Activated naive CD4-positive, alpha-beta T cell treated with anti-CD3 and anti-CD28 coated beads, Interleukin-2, amount 50 U/mL, for 72 hours (primary cell): ENCODE measurements around the gene COL4A1. TPM values are rescaled to one million over a fixed set of nuclear protein-coding genes. Genes with fewer than 3 reads are reported as not detected.
A peak's percentile ranks its signal among the peaks of the same experiment; 100 is the strongest.

Experiments used
- ATAC-seq, 2 donors: fragments of 150-1000 bp; cut with Tn5 transposase; 2 replicates each; pipeline ENCODE4 v1.10.0; 2021; ENCODE audit warnings: mild to moderate bottlenecking in 2 of 2, moderate library complexity in 2 of 2
- DNase-seq, 2 donors: peaks; one replicate each; pipeline ENCODE4 v3.0.0; 2021 to 2022; ENCODE audit warnings: low spot score in 2 of 2
- H3K27ac Mint-ChIP-seq, 2 donors: one replicate each; pipeline ENCODE4 v1.8.0; 2022; ENCODE audit warnings: mild to moderate bottlenecking in 2 of 2, mixed read lengths in 2 of 2
- H3K36me3 Mint-ChIP-seq, 2 donors: one replicate each; pipeline ENCODE4 v1.8.0; 2022; ENCODE audit warnings: mixed read lengths in 2 of 2
- H3K9me3 Mint-ChIP-seq, 2 donors: one replicate each; pipeline ENCODE4 v1.8.0; 2022; ENCODE audit warnings: mixed read lengths in 2 of 2
- total RNA-seq, 2 donors: library from RNA; stranded (reverse); gene quantifications; one replicate each; pipeline ENCODE4 v1.2.3, GENCODE V29; 2022

The COL4A1 gene
- total RNA-seq, 2 donors from 2014 or later, result 0.14 TPM; not detected in 1

DNA sequence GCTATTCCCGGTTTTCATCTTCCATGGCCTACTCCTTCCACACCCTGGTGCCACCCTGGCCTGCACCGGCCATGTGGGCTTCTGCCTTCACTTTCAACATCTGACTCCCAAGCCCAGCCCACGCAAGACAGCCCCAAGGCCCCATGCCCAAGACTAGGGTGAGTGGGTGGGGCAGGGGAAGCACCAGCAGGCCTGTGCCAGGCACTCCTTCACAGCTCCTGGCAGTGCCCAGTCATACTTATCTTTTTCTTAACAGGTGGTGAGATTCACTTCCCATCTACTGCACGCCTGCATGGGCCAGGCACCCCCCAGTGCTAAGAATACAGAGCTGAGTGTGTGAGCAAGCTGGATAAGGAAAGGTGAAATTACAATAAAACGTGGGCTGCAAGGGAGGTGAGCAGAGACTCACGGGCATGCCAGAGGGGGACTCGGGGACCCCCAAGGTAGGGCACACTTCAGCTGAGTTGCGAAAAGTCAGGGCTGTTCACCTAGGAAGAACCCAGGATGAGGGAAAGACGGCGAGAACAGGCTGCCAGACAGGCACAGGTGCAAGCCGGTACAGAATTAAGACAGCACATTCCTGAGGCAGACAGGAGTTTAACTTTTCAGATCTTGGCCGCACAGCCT lies 55.7 kb downstream of the COL4A1 start:
- Mint-ChIP-seq H3K36me3 (no peaks in the 10 kb centered on the region), H3K27ac (no peak overlapping the region), H3K9me3 (peaks cover 0 to 8% of the 10 kb centered on the region in 2 donors)
- ATAC-seq (peak in 1 of 2 donors; percentile 41), DNase-seq (no peak)

DNA sequence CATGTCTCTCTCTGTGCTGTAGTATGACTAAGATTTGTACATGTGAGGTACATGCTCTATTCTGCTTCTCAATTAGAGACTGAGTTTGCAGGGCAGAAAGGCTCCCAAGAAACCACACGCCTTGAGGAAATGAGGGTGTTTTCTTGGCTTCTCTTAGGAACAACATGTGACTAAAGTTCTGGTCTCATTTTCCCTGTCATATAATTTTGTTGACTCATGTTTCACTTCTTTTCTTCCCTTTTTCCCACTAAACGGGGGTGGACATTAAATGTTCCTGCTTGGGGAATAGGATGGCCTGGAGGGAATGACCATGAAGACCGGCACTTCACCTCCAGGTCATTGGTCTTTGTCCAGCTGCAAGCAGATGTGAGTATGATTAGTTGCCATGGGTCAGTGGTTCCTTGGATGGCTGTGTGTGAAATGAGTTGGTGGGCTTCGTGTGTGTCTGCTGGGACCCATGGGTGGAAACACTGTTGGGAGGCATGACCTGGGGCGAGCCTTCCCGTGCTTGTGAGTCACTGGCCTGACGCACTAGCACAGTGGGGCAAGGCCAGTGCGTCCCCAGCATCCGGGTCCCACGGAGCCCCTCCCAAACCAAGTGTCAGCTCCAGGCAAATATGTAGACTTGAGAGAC lies 56.6 kb downstream of the COL4A1 start:
- ATAC-seq (no peak), DNase-seq (no peak)
- H3K36me3 Mint-ChIP-seq, result no peaks in the 10 kb centered on the region
- H3K9me3 Mint-ChIP-seq, result peaks cover 0 to 8% of the 10 kb centered on the region in 2 donors
- no peak overlapping the region for H3K27ac Mint-ChIP-seq

DNA sequence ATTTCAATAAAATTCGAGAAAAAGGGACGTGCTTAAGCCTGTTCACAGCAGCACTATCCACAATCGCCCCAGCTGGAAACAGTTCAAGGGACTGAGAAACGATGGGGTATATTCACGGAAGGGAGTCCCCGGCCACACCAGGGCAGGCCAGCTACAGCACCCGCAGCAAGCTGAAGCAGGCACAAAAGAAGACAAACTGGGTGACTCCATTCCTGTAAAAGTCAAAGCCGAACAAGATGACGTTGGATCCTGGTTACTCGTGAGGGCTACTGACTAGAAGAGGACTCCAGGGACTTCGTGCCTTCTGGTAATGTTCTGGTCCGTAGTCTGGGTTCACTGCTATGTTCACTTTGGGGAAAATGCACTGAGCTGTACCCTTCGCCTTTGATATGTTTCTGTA lies 57.6 kb downstream of the COL4A1 start:
- Mint-ChIP-seq H3K36me3 (no peaks in the 10 kb centered on the region), H3K27ac (no peak overlapping the region), H3K9me3 (no peaks in the 10 kb centered on the region)
- no peak for DNase-seq
- no peak for ATAC-seq

DNA sequence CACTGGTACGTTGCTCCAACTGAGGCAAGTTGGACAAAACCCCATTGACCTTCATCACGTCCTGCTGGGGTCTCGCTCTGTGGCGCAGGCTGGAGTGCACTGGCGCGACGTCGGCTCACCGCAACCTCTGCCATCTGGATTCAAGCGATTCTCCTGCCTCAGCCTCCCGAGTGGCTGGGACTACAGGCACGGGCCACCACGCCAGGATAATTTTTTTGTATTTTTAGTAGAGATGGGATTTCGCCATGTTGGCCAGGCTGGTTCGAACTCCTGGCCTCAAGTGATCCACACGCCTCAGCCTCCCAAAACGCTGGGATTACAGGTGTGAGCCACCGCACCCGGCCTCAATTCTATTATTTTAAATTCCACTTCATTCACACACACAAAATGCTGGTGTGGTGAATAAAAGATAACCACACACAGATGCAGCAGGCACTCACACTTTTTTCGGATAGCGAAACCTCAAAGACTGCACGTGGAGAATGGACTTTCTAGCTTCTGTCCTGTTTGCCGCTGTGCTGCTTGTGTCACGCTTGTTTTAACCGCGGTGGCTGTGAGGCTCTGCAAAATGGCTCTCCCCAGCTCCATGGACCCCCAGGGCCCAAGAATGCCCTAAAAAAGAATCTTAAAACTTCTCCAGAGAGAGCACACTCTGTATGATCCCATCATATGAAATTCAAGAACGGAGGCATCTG lies 58.4 kb downstream of the COL4A1 start:
- ATAC-seq, result no peak
- no peak for DNase-seq

DNA sequence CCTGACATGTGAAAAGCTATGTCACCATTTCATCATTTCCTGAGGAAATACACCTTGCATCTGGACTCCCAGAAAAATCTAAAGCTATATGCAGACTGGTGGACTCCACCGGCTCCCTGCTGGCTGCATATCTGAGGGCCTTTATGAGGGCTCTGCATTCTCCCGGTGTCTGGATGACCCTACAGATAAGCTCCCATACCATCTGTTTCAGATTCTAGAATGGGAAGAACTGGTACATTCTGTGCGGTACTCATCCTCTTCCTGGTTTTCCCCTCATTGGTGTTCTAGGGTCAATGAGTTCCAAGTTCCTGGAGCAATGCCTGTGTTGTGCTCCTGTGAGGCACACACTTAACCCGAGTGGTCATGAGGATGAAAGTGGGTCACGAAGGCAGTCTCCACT lies 60.4 kb downstream of the COL4A1 start:
- H3K9me3 Mint-ChIP-seq, result no peaks in the 10 kb centered on the region
- no peaks in the 10 kb centered on the region for H3K36me3 Mint-ChIP-seq
- DNase-seq (no peak), ATAC-seq (no peak)
- H3K27ac Mint-ChIP-seq, result no peak overlapping the region

More for the DNA sequence above, 58.4 kb downstream of the COL4A1 start:
- Mint-ChIP-seq H3K36me3 (no peaks in the 10 kb centered on the region), H3K9me3 (no peaks in the 10 kb centered on the region), H3K27ac (no peak overlapping the region)

DNA sequence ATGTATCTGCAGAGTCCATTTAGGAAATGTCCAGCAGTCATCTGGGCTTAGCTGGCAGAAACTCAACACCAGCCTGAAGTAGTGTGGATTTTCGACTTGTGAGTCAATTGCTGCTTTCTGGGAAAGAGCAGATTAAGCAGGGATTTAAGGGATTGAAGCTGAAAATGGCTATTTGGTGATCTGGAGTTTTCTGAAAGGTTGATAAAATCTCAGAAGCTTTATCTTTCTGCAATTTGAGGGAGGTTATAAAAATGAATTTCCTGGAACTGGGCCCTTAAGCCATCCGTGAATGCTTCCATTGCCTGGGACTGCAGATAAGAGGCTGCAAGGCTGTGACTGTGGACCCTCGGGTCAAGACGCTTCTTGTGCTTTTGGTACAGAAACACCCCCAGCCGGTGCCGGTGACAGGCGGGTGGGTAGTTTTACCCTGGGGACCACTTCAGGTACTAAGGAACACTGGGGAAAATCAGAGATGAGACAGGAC lies 61.5 kb downstream of the COL4A1 start:
- no peaks in the 10 kb centered on the region for H3K9me3 Mint-ChIP-seq

DNA sequence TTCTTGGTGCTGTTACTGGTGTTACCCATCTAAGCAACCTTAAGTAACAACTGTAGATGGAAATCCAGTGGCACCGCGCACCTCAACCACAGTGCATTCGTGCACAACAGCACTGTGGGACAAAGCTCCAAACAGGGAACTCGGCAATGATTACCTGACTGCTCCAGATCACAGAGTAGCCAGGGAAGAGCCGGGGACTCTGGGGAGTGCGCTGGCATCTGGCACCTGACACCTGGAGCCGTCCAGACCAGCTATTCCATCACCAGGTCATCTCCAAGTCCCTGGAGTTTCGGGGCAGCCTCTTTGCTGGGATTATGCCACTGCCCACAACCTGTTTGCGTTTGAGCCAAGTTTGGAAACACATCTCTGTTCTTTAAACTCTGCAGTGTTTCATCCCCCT lies 62.0 kb downstream of the COL4A1 start:
- H3K9me3 Mint-ChIP-seq, result no peaks in the 10 kb centered on the region

More for the DNA sequence above, 61.5 kb downstream of the COL4A1 start:
- DNase-seq, result no peak
- no peaks in the 10 kb centered on the region for H3K36me3 Mint-ChIP-seq
- ATAC-seq, result no peak
- H3K27ac Mint-ChIP-seq, result no peak overlapping the region

DNA sequence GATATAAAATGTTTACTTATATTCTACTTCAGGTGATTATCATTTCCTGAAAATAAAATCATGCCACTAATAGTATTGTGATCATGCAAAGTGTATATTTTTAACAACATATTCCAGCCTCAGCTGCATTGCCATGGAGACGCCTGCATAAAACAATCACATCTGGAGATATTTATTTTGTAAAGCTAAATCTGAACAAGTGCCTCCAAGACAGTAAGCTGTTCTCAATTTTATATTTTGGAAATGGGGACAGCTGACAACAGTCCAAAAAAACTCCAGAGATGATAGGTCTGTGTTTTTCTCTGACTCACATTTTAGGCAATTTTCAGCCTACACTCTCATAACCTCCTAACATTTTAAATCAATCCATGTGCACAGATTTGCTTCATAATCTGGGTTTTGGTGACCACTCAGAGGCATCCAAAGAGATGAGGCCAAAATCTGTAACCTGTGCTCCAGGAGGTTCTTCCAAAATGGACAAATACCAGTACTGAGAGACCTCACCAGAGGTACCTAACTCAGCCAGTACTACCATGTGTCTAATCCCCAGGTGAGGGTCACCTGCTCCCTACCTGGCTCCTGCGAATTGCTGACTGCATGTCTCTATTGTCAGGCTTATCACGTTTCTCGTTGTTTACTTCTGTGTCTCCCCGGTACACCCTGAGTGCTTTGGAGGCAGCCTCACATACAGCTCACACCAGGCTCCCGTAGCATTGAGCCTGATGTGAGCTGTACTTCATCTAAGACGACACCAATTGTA lies 62.7 kb downstream of the COL4A1 start:
- no peak for ATAC-seq
- DNase-seq, result no peak
- Mint-ChIP-seq H3K9me3 (no peaks in the 10 kb centered on the region), H3K27ac (no peak overlapping the region), H3K36me3 (no peaks in the 10 kb centered on the region)

More for the DNA sequence above, 62.0 kb downstream of the COL4A1 start:
- DNase-seq, result no peak
- H3K36me3 Mint-ChIP-seq, result no peaks in the 10 kb centered on the region
- no peak for ATAC-seq
- H3K27ac Mint-ChIP-seq, result no peak overlapping the region

DNA sequence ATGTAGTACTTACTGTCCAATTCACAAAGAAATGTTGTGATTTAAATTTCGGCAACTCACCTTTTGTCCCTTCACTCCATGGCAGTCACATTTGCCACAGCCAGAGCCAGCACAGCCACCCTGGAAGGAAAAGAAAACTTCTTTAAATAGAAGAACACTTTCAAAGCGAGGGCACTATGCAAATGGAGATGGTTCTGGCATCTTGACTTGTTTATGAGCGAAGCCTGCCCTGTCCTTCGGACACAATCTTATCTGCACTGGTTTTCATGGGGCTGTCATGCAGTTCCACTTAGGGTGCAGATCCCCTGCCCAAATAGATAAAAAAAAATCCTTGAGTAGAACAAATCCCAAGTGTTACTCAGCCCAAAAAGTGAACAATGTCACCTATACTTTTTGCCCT lies 64.3 kb downstream of the COL4A1 start:
- Mint-ChIP-seq H3K9me3 (no peaks in the 10 kb centered on the region), H3K36me3 (no peaks in the 10 kb centered on the region), H3K27ac (no peak overlapping the region)
- ATAC-seq, result no peak
- DNase-seq, result no peak

DNA sequence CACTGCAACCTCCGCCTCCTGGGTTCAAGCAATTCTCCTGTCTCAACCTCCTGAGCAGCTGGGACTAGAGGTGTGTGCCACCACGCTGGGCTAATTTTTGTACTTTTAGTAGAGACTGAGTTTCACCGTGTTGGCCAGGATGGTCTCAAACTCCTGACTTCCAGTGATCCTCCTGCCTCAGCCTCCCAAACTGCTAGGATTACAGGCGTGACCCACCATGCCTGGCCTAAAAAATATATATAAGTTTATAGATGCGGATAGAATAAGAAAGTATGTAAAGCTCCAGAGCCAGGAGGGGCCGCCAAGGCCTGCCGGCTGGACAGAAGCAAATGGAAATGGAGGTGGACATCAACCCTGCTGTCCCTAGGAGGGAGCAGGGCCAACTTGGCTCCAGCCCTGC lies 66.0 kb downstream of the COL4A1 start:
- DNase-seq, result no peak
- ATAC-seq, result no peak
- Mint-ChIP-seq H3K27ac (no peak overlapping the region), H3K9me3 (no peaks in the 10 kb centered on the region), H3K36me3 (no peaks in the 10 kb centered on the region)

DNA sequence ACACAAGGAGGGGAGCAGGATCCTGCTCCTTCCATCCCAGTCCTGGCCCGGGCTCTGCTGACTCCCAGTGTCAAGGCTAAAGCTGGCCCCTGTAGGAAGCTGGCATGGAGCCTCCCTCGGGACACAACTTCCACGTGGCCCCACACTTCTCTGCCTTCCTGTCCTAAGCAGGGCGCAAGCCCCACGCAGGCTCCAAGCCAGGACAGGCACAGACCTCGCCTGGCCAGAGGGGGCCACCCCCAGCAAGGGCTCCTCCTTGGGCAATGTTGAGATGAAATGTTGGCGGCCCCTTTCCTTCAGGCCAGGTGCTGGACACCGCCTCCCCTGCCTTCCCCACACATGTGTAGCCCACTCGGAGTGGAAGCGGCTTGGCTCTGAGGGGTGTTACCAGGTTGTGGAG lies 66.6 kb downstream of the COL4A1 start:
- Mint-ChIP-seq H3K27ac (no peak overlapping the region), H3K36me3 (no peaks in the 10 kb centered on the region), H3K9me3 (no peaks in the 10 kb centered on the region)
- ATAC-seq, result no peak
- no peak for DNase-seq

DNA sequence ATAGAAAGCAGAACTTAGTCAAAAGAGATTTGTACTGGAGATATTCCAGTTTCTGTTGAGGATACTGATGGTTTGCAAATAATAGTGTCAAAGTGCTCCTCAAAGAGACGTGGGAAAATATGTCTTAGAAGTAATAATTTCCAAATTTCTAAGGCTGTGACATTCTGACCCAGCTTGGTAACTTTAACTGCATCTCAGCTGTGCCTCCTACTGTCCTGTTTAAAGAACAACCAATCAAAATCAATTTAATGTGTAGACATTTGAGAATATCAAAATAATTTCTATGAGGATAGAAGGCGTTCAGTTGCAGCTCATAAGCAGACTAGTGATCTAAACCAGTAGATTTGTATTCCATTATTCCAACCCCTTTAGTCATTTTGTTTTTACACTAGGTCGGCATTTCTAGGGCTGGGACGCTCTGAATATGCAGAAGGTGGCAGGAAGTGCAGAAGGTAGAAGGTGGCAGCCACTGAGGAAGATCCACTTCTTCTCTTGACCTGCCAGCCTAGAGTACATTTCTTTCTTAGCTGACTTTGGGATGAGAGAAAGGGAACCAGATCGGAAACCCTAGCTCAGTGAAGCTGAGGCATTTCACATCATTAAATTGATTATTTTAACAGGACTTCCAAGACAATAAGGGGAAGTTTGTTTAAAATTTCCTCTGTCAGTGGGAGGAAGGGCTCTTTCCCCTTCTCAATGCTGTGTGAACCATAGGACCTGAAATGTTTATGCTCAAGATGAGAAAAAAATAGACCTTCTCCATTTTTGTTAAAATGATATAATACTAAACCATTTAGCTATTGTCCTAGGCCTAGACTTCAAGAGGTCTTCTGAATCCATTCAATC lies 67.5 kb downstream of the COL4A1 start:
- DNase-seq, result no peak
- Mint-ChIP-seq H3K9me3 (no peaks in the 10 kb centered on the region), H3K27ac (no peak overlapping the region), H3K36me3 (no peaks in the 10 kb centered on the region)
- ATAC-seq, result no peak

DNA sequence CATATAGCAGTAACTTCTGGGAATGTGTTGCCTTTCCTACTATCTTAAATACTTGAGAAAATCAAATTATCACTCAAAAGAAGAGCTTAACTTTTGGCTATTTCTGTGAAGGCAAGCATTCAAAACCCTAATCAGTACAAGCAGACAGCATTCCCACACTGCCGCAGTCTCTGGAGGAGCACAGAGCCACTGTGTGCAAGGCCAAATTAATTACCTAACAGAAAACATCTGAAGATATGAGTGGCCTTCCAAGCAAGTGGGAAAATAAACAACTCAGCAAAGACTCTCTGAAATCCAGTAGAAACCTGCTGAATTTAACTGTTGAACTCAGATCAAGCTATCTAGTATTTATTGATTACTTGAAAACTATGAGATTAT lies 68.2 kb downstream of the COL4A1 start:
- Mint-ChIP-seq H3K9me3 (no peaks in the 10 kb centered on the region), H3K36me3 (no peaks in the 10 kb centered on the region), H3K27ac (no peak overlapping the region)
- DNase-seq, result no peak
- ATAC-seq, result no peak

DNA sequence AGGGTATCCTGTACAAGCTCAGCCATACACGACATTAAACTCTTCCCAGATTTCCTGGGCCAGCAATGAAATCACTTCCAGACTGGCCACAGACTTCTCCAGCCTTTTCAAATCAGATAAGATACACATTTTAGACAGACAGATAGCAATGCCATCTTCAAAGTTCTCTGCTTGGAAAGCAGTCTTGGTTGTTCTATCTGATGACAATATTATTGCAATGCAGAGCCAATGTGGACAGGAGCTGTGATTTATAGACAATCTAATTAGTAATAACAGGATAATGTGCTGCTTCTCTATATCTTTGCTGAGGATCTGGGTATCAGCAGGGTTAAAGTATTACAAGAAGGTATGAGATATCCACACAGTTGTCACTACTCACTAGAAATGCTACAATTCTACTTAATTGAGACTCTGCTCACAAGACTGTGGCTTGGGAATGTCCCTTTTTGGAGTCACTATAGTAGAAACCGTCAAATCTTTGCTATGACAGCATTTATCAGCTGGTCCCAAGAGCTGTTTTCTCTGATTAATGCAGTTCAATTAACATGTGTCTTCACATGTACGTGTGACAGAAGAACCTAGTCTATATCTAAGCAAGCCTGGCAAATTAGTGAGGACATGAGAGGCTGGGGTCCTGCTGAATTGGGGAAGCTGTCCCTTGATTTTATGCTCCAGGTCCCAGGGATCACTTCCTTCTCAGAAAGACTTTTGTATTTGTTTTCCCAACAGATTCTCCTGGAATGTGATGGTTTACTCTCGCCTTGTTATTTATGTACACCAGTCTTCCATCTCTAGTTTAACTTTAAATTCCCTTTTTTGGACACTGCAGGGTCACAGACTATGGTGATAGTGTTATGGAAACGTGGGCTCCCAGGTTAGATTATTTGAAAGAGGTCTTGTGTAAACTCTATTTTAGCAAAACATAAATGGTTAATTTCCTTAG lies 68.8 kb downstream of the COL4A1 start:
- DNase-seq (no peak), ATAC-seq (no peak)
- H3K9me3 Mint-ChIP-seq, result no peaks in the 10 kb centered on the region
- H3K36me3 Mint-ChIP-seq, result no peaks in the 10 kb centered on the region
- H3K27ac Mint-ChIP-seq, result no peak overlapping the region

DNA sequence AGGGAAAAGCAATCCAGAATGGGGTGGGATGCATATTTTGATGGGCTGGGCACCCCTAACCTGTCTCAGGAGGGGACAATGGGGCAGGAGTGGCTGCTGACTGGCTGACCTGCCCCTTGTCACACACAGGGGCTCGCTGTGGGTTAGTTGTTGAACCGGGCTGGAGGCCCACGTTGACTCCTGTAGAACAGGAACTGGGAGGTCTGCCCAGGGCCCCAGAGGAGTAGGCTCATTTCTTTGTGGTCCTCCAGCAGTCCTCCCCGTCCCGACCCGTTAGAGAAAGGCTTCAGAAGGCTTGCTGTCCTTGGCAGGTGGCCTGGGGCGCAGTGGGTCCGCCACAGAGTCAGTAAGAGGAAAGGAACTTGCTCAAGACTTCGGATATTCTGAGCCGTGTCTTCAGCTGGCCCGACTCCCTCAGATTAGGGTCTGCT lies 70.1 kb downstream of the COL4A1 start:
- no peaks in the 10 kb centered on the region for H3K9me3 Mint-ChIP-seq
- H3K36me3 Mint-ChIP-seq, result no peaks in the 10 kb centered on the region
- H3K27ac Mint-ChIP-seq, result no peak overlapping the region
- no peak for ATAC-seq
- DNase-seq, result no peak
